HL-60/S4 treated with phorbol 12-myristate 13-acetate at 8.2 ng/mL for 4 days and 3 days (cell line): Measurements from ENCODE around the gene SPDYA.

Experiments
- in situ Hi-C: fragments of 300-500 bp; cut with MboI; formaldehyde crosslinking; loops from 2 replicates; pipeline ENCODE4 v1.15.0; 2022; ENCODE audit warnings: low sequenced_read_pairs

Gene SPDYA

GRCh38 chr2:28824870-28825269, 14.2 kb downstream of the SPDYA start:
- in situ Hi-C loops: no loop called here

DNA sequence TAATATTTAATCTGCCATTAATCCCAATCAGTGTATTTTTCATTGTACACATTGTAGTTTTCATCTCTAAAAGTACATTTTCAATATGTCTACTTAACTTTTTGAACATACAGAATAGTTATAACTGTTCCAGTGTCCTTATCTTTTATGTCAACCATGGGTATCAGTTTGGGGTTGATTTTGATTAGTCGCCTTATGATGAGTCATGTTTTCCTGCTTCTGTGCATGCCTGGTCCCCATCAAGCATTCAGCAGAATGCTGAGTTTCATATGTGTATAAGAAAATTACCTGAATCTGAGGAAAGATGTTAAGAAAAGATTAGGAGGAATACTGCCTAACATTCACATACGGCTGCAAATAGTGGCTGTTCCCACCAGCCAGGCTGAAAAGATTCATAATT, 17.7 kb downstream of the SPDYA start:
- in situ Hi-C loops: no loop called here

DNA sequence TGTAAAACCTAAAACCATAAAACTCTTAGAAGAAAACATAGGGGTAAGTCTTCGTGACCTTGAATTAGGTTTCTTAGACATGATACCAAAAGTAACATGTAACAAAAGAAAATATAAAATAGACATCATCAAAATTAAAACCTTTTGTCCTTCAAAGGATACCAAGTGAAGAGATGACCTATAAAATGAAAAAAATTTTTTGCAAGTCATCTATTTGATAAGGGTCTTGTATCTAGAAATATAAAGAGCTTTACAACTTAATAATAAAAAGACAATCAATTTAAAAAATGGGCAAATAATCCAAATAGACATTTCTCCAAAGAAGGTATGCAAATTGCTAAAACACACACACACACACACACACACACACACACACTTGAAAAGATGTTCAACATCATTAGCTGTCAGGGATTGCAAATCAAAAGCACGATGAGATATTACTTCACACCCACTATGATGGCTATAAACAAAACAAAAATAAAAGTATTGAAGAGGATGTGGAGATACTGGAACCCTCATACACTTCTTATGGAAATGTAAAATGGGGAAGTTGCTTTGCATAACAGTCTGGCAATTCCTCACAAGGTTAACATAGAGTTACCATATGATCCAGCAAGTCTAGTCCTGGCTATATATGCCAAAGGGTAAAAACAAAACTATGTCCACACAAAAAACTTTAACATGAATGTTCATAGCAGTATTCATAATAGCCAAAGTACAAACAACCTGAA, 23.3 kb downstream of the SPDYA start:
- in situ Hi-C loops: no loop called here

GRCh38 chr2:28835781-28836180, 25.1 kb downstream of the SPDYA start:
- in situ Hi-C loops: no loop called here

DNA sequence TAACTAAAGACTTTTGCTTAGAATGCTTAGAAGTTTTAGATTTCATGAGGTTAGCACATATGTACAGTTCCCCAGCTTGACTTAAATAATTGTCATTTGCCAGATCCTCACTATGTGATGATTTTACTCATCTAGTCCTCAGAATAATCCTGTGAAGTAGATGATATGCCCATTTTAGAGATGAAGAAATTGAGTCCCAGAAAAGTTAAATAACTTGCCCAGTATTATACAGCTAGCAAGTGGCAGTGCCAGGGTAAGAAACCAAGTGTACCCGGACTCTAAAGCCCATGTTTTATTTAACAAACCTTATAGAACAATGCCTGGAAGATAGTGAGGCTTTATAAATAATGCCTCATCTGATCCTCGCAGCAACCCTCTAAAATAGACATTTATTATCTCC, 28.3 kb downstream of the SPDYA start:
- in situ Hi-C loops: no loop called here

DNA sequence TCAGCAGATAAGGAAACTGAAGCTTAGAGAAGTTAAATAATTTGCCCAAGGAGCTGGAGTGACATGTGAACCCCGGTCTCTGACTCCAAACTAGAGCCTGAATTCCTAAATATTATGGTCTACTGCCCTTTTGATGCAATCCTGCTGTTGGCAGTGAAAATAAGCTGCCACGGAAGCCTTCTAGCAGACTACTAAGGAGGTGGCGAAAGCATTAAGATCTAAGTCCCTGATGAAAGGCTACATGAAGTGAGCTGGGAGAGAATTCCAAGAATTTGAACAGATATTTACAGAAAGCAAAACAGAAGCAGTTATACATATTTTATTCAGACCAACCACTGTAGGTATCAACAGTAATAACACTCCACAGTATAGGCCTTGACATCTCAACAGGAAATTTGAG, 31.4 kb downstream of the SPDYA start:
- in situ Hi-C loops: no loop called here

DNA sequence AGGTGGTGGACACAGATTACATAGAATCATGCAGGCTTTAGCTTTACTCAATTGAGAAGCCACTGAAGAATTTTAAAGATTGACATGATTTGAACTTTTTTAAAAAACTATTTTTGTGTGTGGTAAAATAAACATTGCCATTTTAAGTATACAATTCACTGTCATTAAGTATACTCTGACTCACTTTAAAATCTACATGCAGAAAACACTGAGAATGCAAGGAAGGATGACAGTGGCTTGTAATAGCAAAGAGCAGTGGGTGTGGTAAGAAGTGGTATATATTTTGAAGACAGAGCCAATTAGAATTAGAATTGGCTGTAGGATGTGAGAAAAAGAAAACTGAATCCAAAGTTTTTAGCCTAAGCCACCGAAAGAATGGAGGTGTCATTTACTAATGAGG, 44.6 kb downstream of the SPDYA start:
- in situ Hi-C loops: no loop called here

GRCh38 chr2:28855977-28856376, 45.3 kb downstream of the SPDYA start:
- in situ Hi-C loops: no loop called here

- in situ Hi-C loops: no loop called here
Observed at GRCh38 chr2:28868611-28869010, 58.0 kb downstream of the SPDYA start.

- in situ Hi-C loops: no loop called here
Observed at GRCh38 chr2:28869494-28870145, 59.0 kb downstream of the SPDYA start.

GRCh38 chr2:28870146-28870891, 59.7 kb downstream of the SPDYA start, which contains the start of gene TRMT61B:
TSS of gene TRMT61B (minus strand) at chr2:28870309. CDS start at chr2:28870277, 32 bp downstream.
- in situ Hi-C loops: no loop called here

- in situ Hi-C loops: no loop called here
Observed at GRCh38 chr2:28871620-28872019, 61.0 kb downstream of the SPDYA start.

DNA sequence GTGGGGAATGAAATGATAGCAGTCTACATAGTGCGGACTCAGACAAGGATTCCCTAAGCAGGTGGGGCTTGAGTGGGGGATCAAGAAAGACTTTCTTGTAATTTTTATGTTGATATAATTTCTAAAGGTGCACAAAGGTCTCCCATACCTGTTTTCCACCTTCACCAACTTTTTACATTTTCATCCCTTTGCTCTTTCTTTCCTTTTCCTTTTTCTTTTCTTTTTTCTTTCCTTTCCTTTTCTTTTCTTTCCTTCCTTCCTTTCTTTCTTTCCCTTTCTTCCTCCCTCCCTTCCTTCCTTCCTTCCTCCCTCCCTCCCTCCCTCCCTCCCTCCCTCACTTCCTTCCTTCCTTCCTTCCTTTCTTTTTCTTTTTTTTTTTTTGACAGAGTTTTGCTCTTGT, 69.6 kb downstream of the SPDYA start:
- in situ Hi-C loops: no loop called here

GRCh38 chr2:28893488-28893887, 82.9 kb downstream of the SPDYA start:
- in situ Hi-C loops: no loop called here

GRCh38 chr2:28894470-28895188, 84.0 kb downstream of the SPDYA start, which contains the start of gene WDR43:
TSS of gene WDR43 (plus strand) at chr2:28894667. CDS start at chr2:28894699, 32 bp downstream.
- in situ Hi-C loops: no loop called here

GRCh38 chr2:28895189-28895893, 84.7 kb downstream of the SPDYA start:
- in situ Hi-C loops: no loop called here

GRCh38 chr2:28896906-28897305, 86.3 kb downstream of the SPDYA start:
- in situ Hi-C loops: no loop called here

GRCh38 chr2:28898048-28898447, 87.4 kb downstream of the SPDYA start:
- in situ Hi-C loops: no loop called here
